ENCODE results near the gene ORM1.

The ORM1 gene

DNA sequence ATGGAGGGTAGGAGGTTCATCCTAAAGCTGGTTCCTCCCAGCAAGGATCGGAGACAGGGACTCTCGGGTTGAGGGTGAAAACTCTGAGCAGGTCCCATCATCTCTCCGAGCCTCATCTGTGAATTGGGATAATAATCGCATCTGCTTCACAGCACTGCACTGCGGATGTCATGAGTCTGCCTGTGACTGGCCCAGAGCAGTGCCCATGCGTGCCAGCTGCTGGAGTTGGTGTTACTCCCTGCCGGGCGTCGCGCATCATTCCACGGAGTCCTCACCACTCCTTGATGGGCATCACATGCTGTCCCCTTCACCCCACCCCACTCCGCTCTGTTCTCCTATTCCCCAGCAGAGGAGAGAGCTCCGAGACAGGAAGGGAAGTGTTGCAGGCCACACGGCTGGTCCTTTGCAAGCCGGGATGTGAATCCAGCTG is 35.1 kb upstream of the ORM1 start:
- DNase-seq (ENCODE audit: low spot score) = no peak

DNA sequence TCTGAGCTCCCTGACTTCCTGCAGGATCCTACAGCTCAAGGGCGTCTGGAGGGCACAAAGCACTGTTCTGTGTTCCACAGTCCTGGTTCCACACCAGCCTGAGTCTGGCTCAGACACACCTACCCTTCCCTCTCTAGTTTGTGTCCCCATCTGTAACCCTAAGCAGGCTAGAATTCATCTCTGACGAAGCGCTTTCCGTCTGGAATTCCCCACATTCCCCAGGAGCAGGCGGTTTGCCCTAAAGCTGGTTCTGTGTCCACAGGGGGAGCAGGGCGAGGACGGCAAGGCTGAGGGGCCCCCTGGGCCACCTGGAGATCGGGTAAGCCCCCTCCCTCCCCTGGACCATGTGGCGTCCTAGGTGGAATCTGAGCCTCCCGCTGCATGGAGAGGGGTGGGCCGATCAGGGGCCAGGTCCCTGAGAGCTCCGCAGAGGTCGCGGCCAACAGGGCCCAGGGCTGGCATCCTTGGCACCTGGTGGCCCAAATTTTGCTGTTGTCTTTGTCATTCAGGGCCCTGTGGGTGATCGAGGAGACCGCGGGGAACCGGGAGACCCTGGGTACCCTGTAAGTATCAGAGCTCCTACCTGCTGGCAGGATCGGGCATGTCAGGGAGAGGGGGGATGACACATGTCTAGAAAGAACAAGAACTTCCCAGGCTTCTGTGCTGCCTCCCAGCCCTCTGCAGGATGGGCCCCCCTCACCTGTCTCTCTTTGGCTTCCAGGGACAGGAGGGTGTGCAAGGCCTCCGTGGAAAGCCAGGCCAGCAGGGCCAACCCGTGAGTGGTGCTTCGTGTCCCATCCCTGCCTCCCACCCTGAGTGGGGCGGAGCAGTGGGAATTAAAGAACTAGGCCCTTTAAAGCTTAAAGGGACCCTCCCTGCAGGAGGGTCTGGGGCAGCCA is 34.5 kb upstream of the ORM1 start:
- no peak for DNase-seq (ENCODE audit: low spot score)

DNA sequence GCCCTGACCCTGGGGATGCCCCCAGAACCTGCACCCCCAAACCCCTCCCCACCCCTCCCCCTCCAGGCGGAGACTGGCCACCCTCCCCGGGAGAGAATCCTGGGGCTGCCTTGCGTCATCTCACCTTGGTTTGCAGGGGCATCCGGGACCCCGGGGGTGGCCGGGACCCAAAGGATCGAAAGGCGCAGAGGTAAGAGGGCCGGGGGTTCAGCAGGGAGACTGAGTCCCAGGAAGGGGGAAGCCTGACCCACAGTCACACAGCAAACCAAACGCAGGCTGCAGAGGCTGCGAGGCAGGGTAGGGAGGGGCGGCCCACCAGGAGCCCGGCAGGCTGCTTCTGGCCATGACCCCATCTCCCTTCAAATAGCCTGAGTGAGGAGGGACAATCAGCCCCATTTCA is 33.8 kb upstream of the ORM1 start:
- DNase-seq (ENCODE audit: low spot score) = no peak

DNA sequence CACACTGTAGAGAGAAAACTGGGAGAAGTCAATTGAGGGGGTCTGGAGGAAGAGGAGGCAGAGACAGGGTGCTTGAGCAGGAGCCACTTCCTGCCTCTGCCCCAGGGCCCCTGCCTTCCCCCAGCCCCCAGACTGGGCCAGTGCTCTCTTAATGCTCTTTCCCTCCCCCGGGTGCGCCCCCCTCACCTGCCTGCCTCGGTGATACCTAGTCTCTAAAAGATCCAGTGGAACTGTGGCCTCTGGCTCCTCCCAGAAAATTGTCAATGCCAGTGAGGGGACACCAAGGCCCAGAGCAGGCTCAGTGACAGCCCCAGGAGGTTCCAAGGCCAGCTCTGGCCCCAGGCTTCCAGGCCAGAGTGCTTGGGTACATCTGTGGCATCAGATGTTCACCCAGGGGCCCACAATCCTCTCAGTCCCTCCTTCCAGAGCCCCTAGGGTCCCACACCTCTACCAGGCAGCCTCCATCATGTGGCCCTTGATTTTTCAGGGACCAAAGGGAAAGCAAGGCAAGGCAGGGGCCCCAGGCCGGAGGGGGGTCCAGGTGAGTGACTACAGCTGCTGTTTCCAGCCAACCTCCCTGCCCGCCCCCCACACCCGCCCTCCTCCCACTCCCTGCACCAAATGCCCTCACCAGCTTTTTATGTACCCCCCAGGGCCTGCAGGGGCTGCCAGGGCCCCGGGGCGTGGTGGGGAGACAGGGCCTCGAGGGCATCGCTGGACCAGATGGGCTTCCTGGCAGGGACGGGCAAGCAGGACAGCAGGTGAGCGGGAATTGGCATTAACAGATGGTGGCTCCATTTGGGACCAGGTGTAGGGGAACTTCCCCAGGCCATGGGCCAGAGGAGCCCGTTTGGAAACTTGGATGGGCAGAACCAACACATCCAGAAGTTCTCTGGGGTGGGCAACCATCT is 33.1 kb upstream of the ORM1 start:
- DNase-seq (ENCODE audit: low spot score) = no peak

DNA sequence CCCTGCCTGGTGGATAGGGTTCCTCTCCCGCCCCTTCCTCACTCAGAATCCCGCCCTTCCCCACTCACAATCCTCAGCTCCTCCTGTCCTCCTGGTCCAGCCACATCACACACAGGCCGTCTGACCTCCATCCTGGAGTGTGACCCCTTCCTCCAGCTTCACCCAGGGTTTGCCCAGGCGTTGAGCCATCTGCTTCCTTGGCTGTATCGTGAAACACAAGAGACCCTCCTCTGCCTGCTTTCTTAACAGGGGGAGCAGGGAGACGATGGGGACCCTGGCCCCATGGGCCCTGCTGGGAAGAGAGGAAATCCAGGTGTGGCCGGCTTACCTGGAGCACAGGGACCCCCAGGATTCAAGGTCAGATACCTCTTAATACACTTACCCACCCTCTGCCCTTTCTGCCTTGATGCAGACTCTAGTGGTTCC is 32.3 kb upstream of the ORM1 start:
- DNase-seq (ENCODE audit: low spot score) = no peak

DNA sequence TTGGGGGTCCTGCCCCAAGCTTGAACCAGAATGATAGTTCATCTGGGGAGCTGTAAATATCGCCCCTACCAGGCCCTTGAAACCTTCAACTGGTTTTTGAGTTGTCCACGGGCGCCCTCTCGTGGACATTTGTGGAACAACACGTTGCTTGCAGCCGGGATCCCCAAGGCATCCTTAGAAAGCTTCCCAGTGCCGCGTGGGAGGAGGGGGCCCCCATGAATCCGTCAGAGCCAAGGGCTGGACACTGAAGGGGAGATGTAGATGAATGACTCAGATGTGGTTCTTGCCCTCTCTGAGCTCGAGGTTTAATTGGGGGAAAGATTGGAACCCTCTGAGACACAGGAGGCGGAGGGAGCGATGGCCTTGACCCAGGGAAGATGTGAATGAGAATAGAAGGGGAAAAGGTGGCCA is 31.8 kb upstream of the ORM1 start:
- peak; percentile 41 for DNase-seq (ENCODE audit: low spot score)

DNA sequence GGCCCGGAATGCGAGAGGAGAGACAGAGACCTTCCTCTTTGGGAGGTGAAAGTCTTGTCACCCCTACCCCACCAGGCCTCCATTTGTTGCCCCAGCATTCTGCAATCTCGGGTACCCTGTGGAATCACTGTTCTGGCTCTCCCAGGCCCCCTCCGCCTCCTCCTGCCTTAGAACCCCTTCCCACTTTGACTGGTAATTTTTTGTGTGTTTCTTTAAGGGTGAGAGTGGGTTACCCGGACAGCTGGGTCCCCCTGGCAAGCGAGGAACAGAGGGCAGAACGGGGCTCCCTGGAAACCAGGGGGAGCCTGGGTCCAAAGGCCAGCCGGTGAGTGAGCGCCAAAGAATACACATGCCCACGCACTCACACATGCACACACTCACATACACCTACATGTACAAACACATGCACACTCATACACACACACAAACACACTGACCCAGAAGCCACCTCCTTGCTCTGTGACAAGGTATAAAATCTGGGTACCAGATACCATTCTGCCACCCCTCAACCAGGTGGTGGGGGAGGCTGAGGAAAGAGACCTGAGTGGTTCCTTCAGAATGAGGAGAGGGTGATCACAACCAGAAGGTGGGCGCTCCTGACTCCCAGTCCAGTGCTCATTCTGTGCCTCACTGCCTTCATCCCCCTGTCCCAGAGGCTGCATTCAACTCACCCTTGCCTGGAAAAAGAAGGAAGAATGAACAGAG is 30.9 kb upstream of the ORM1 start:
- DNase-seq (ENCODE audit: low spot score) = no peak

DNA sequence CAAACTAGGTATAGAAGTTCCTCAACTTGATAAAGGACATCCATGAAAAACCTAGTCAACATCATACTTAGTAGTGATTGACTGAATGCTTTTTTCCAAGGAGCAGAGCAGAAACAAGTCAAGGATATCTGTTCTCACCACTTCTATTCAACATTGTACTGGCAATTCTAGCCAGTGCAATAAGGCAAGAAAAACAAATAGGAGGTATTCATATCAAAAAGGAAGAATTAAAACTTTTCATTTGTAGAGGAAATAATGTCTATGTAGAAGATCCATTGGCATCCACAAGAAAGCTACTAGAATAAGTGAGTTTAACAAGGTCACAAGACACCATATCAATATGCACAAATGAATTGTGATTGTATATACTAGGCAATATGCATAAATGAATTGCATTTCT is 28.2 kb upstream of the ORM1 start:
- DNase-seq (ENCODE audit: low spot score) = no peak

DNA sequence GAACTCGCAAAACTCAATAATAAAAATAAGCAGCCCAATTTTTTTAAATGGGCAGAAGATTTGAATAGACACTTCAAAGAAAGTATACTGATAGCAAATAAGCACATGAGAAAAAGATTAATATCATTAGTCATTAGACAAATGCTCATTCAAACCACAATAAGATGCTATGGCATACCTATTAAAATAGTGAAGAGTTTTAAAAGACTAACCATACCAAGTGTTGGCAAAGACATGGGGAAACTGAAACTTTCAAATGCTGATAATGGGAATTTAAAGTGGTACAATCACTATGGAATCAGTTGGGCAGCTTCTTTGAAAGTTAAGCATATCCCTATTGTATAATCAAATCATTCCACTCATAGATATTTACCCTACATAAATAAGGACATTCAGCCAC is 26.6 kb upstream of the ORM1 start:
- DNase-seq (ENCODE audit: low spot score) = no peak

DNA sequence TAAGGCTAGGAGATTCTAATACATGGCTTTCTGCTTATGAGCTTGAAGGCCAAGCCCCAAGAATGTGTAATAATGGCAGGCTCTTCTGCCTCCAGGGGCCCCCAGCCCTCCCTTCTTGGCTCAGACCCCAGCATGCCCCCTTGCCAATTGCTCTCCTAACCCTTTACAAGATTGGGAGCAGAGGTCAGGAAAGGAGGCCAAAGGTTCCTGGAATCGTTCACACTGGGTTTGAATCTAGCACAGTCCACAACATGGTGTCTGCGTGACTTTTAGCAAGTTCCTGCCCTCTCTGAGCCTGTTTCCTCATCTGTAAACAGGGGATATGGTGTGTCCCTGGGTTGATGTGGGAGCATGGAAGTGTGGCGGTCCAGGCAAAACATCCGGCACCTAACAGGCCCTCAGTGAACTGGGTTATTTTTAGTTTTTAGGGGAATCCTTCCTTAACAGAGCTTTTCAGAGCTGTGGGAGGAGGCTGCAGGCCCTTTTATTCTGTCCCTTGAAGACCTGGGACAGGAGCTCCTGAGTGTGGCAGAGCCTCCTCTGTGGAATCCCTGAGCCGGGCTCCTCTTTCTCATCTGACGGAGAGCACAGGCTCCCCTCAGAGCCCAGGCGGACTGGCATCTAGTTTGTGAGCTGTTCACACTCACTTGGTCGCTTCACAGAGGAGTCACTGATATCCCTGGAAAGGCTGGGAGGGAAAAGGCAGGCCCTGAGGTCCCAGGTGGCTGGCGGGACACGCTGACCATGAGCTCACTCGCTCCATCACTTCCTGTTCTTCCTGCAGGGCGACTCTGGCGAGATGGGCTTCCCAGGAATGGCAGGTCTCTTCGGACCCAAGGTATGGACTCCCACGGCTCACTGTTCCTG is 23.4 kb upstream of the ORM1 start:
- no peak for DNase-seq (ENCODE audit: low spot score)

DNA sequence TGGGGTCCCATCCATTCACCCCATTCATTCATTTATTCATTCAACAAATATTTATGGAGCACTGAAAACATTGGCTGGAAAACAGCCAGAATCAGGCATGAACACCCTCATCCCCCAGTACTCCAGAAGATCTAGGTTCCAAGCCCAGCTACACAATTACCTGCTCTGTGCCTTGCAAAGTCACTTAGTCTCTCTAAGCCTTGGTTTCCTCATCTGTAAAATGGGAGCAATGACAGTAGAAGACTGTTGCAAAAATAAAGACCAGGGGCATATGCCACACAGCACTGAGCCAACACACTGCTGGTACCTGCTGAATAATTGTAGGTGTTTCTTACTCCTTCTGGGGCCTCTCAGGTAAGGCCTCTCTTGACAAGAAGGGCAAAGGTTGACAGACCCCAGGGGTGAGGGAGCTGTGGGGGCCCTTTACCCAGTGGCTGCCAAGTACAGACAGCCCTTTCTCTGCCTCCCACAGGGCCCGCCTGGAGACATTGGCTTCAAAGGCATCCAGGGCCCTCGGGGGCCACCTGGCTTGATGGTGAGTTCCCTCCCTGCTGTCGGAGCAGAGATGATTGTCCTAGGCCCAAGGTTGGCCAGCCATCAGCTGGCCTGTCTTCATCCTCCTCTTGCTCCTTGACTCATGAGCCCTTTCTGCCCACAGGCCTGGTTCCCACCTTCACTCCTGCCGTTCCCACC is 22.6 kb upstream of the ORM1 start:
- no peak for DNase-seq (ENCODE audit: low spot score)

DNA sequence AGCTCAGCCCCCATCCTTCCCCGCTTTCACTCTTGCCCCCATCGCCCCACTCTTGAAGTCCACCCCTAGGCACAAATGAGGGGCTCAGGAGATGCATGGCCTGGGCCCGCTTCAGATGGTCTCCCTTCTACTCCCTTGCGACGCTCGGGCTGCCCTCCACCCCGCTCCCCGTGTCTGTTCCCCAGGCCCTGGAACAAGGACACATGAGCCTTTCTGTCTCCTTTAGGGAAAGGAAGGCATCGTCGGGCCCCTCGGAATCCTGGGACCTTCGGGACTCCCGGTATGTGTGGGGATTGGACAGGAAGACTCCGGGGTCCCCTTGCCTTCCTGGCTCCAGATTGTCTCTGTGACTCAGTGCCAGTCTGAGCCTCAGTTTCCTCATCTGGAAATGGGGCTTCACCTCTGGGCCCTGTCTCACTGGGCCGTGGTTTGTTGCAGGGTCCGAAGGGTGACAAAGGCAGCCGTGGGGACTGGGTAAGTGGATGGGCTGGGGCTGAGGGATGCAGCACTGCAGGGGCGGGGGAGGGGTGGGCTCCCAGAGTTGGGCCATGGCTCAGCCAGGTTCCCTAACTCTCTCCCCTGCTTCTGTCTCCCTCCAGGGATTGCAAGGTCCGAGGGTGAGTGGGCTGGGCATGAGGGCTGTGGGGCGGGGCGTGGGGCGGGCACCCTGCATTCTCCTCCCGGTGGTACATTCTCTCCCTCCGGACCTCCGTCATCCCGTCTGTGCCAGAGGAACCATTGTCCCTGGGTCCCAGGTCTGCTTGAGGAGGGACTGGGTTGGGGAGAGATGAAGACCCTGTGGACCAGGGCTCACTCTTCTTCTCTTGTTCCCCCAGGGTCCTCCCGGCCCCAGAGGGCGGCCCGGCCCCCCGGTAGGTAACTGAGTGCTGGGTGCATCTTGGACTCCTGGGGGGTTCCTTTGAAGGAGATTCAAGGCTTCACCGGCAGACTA is 21.8 kb upstream of the ORM1 start:
- no peak for DNase-seq (ENCODE audit: low spot score)

DNA sequence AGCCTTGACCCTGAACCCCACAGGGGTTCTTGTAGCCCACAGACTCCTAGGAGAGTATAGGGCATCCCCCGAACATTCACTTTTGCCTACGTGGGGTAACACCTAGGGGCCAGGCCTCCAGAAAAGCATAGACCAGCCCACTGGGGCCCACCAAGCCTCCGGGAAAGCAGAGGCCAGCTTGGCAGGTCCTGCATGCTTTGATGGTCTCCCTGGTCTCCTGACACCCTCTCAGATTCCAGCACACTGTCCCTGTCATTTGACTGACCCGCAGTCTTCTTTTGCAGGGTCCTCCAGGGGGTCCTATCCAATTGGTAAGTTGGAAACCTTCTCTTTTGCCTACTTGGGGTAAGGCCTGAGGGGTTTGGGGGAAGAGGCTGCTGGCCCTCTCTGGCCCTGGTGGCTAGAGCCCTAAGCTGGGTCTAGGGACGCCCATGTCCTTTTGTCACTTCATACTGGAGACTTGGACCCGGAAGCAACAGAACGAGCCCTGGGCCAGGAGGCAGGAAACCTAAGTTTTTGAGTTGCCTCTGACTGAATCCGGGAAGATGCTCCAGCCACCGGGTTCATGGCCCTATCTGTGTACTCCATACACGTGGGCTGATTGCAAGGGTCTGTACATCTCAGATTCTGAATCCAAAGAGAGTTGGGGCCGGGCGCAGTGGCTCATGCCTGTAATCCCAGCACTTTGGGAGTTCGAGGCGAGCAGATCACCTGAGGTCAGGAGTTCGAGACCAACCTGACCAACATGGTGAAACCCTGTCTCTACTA is 20.9 kb upstream of the ORM1 start:
- no peak for DNase-seq (ENCODE audit: low spot score)

DNA sequence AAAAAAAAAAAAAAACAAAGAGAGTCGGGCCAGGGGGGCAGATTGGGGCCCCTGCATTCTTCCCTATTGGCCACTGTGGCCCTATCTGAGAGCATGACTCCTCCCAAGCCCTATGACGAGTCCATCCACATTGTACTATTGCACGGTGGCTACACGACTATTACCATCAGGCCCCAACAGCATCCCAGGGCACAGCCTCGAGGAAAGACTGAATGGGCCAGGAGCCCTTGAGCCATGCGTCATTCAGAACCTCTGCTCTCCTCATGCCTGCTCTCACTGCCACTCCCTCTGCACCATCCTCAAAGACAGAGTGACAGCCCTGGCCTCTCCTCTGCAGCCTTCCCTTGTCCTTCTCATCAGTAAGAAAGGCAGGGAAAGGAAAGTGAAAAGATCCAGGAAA is 20.2 kb upstream of the ORM1 start:
- no peak for DNase-seq (ENCODE audit: low spot score)

DNA sequence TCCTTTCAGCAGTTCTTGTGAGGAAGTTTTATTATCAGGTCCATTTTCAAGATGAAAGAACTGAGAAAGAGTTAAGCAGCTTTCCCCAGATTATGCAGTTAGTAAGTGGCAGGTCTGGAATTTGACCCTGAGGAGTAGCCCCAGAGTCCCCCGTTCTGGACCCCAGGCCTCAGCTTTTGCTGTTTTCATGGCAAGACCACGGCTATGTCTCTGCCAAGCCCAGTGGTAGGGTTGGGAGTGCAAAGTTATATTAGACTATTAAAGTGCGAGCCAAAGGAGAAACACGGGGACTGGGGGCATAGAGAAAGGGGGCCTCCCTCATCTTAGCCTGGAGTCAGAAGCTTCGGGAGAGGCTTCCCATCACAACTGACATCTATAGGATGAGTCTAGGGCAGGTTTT is 19.3 kb upstream of the ORM1 start:
- DNase-seq (ENCODE audit: low spot score) = no peak

DNA sequence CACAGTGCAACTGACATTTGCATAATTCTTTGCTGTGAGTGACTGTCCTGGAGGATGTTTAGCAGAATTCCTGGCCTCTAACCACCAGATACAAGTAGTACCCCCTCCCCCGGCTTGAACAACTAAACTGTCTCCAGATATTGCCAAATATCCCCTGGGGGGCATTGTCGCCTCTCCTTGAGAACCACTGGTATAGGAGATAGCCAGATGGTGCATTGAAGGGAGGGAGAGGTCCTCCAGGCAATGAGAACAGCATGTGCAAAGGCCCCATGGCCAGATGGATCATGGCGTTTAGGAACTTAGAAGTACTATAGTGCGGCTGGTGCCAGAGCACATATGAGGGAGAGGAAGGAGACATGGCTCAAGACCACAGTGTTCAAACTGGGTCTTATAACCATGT is 18.9 kb upstream of the ORM1 start:
- no peak for DNase-seq (ENCODE audit: low spot score)

DNA sequence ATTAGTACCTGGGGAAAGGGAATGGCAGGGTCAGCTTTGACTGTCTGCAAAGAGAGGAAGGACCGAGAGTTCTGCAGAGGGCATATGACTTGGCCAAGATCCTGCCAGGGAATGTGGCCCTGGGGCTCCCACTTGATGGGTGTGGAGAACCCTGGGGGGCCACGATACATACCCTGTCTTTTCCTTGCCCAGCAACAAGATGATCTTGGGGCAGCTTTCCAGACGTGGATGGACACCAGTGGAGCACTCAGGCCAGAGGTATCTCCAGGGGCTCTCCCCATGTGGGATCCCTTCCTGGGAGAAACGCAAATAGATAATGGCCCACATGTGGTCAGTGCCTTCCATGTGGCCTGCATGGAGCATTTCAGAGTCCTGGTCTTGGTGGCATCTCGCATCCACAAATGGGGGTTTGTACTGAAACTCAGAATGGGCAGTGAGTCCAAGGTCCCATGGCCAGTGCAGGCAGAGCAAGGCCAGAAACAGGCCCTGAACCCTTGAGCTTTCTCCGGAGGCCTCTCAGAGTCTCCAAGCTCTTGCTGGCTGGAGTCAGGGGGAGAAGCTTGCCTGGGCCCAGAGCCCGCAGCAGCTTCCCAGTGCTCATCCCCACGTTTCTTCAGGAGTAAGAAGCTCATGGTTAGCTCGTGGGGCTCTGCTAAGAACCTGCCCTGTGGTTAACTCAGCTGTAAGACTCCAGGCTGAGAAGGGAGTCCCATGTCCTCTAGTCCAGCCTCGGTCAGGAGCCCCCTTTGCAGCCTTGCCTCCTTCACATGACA is 18.3 kb upstream of the ORM1 start:
- no peak for DNase-seq (ENCODE audit: low spot score)

DNA sequence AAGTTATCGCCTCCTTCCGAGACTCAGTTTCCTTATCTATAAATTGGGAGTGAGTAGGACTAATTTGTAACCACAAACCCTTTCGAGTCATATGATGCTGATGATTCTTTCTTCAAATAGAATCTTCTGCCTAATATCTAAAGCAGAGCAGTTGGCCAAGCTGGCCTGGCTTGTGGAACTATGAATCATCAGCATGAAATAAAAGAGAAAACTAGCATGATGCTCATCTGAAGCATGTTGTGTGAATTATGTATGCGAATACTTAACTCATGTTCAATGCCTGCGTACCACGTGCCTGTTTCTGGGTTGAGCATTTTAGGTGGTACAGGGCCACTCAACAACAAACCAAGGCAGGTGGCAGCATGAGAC is 15.0 kb upstream of the ORM1 start:
- DNase-seq (ENCODE audit: low spot score) = no peak

Data from LoVo (cell line).